Mucosa of gallbladder (tissue), 1 donor: ENCODE data around the gene TMEM131L. TPM values are rescaled to one million over a fixed set of nuclear protein-coding genes. Genes with fewer than 3 reads are reported as not detected.
"Not testable (repeated sequence)": the region's sequence is repeated elsewhere in the genome, so short reads cannot be mapped to it uniquely, and the experiment has no call there.

Experiments used
- DNase-seq: peaks from one replicate; pipeline ENCODE4 v3.0.0-alpha.2; 2020; ENCODE audit warnings: low spot score
- total RNA-seq: library from RNA; stranded (reverse); gene quantifications from one replicate; pipeline ENCODE4 v1.2.1, GENCODE V29; 2021
- donor health status: DM: no; HTN: no; CAD: no.

TMEM131L gene
- total RNA-seq, 1 donor from 2014 or later: 11.7 TPM

DNA sequence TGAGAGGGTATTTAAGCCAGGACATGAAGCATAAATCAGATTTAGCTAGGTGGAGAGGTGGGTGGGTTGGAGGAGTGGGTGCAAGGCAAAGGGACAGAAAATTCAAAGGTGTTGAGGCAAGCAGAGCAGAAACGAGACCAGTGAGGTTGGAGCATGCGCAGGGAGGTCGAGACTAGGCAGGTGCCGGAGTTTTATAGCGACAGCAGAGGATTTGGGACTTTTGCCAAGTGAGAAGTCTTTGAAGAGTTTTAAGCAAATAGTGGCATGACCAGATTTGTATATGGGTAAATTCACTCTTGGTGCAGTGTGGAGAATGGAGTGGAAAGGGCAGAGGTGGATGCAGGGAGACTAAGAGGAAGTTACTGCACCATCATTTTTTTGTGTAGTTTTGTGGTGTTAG is 110.9 kb downstream of the TMEM131L start:
- no peak for DNase-seq

DNA sequence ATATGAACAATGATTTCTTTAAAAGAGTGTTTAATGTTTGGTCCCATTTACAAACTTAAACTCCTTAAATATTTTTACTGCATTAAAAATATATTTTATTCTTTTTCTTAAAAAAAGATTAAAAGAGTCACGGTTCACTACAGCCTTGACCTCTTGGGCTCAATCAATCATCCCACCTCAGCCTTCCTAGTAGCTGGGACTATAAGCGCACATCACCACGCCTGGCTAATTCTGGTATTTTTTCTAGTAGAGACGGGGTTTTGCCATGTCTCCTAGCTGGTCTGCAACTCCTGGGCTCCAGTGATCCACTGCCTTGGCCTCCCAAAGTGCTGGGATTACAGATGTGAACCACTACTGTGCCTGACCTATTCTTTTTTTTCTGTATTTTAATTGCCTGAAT is 113.2 kb downstream of the TMEM131L start:
- DNase-seq: no peak

DNA sequence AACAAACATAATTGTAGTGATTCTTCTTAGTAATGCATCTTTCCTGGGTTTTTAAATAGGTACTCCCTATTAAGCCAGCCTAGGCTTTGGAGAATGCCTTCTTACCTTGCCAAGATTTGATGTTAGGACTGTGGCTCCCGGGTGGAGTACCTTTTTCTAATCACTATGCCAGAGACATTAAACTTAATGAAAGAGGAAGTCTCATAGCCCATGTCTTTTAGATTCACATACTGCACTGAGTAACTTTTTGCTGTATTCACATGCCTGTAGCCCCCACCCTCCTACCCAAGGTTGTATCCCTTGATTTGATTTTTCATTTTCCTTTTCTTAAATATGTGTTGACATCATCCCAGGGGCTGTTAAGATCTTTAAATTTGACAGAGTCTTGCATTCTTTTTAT is 113.7 kb downstream of the TMEM131L start:
- no peak for DNase-seq

DNA sequence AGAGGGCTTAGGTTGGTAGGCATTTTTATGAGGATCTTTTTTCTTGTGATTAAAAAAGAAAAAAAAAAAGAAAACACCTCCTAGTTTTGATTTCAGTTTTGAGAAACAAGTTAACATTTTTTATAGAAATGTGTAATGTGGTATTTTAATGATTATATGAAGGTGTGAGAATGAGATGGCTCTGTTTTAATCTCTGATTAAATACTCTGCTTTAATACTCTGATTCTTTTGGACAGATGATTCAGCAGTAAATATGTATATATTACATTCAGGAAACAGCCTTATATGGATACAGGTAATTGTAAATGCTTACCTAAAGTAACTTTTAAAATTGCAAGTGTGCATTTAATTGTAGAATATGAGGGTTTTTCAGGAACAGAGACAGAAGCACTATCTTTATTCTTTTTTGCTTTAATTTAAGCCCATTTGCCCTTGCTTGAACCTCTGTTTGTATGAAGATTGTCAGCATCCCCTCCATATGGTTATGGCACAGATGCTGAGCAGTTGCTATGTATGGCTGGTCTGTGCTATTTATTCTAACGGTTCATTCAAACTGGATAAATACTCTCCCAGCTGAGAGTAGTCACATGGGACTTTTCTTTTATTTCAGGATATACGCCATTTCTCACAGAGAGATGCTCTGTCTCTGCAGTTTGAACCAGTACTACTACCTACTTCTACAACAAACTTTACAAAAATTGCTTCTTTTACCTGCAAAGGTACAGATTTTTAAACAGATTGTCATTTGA is 117.0 kb downstream of the TMEM131L start:
- no peak for DNase-seq

DNA sequence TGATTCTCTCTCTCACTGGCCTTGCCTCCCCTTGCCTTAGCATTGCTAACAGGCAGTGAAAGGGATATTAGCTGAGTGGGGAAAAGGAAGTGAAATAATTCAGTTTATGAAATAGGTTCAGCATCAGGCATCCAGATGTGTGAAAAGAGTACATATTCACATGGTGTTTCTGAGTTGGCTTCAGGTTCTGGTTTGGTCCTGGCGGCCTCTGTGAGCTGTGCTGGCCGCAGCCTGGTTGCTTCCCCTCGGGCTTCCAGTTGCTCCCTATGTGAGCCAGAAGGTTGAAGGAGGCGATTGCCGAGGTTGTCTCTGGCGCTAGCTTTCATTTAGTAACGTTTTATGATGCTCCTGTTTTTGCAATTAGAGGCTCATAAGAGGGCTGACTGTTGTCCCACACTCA is 118.9 kb downstream of the TMEM131L start:
- DNase-seq: no peak

DNA sequence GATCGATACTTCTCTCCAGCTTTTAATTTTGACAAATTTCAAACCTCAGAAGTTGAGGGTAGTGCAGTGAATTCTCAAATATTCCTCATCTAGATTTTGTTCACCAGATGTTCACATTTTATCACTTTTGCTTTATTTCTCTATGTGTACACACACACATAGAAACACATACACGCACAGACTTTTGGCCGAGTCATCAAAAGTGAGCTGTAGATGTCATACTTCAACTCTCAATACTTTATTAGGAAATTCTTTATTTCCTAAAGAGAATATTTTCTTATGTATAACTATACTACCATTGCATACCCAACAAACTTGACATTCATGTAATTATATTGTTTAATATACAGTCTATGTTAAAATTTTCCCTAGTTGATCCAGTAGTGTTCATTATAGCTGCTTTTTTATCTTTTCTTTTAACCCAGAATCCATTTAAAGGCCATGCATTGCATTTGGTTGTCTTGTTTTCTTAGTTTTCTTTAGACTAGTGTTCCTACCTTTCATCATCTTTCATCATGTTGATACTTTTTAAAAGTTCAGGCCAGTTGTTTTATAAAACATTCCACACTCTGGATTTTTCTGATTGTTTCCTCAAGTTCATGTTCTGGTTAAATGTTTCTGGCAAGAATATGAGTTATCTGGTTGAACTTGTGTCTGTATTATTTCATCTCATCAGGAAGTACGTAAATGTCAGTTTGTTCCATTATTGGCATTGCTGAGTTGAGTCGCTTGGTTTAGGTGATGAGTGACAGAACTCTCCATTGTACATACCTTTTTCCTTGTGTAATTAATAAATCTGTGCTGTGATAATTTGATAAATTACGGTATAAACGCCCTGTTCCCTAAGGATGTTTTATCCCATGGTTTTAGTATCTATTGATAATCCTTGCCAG is 123.8 kb downstream of the TMEM131L start:
- DNase-seq: no peak

DNA sequence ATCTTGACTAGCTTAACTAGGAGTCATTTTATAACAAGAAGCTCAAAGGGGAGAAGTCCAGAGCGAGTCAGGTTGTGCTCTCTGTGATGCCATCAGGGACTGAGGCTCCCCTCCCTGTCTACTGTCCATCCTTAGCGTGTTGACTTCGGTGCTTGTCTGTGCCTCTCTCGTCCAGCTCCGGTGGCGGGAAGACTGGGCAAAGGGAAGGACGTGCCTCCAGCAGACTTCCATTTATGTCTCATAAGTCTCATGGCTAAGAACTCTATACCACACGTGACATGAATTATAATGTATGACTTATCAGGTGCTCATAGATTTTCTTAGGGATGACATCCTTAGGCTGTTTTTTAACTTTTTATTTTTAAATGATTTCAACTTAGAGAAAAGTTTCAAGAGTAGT is 125.3 kb downstream of the TMEM131L start:
- no peak for DNase-seq

DNA sequence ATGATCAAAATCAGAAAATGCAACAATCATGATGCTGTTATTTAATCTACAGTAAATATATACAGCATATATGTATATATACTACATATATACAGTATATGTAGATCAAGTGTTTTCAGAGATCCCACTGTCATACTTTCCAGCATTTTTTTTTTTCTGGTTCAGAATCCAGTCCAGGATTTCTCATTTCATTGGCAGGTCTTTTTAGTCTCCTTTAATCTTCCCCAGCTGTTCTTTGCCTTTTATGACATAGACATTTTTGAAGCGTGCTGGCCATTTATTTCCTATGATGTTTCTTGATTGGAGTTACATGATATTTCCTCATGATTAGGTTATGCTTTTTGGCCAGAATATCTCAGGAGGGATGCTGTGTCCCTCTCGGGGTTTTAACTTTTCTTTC is 125.9 kb downstream of the TMEM131L start:
- DNase-seq: no peak

DNA sequence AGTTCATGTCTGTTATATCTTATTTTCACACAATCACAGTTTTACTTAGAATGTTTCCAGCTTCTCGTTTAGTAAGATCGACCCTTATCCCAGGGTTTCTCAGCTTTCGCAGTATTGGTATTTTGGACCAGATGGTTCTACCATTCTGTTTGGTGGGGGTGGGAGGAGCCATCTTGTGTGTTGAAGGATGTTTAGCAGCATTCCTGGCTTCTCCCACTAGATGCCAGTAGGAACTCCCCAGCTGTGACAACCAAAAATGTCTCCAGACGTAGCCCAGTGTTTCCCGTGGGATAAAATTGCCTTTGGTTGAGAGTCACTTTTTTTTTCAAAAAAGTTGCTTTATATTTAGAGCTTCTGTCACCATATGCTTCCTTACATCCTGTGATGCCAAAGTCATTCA is 127.0 kb downstream of the TMEM131L start:
- DNase-seq: no peak

DNA sequence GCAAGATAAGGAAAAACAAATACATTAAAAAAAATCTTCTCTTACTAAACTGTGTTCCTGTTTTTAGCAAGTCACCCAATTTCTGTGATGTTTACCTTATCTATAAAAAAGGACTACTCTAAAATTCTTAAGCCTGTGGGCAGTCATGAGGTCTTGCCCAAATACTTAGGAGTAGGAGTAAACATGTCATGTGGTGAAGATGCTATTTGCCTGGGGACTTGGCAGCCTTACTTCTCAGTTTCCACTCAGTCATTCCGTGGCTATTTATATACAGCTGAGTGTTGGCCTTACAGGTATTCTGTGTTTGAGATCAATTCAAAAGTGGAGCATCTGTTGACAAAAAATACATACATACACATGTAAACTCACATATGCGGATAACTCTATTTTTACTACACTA is 128.1 kb downstream of the TMEM131L start:
- DNase-seq: no peak

DNA sequence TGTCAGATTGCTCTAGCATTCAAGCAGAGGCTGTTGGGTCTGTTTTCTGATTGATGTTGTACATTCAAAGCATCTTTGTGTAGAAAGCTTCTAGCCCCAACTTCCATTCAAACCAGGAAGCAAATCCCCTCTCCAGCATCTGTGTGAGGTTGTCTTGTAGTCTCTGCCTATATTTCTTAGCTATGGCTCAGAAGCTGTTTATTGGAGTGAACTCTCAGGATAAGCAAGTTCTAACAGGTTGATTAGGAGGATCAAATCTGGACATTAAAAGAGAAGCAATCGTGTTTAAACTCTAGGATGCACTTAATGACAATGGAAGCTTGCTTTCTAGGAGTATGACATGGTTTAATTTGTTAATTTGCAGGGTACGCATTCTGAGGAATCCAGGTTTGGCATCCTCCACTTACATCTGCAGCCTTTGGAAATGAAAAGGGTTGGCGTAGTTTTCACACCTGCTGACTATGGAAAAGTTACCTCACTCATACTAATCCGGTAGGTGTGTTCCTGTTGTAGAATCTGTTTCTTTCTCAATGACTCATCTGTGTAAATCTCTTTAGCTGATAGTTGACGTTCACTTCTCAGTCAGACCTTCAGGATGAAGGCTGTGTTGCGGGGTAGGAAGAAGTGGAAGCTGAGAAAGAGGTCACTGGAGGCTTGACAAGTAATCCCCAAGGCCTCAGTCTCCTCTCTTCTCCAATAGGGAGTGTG is 129.9 kb downstream of the TMEM131L start:
- DNase-seq: no peak

DNA sequence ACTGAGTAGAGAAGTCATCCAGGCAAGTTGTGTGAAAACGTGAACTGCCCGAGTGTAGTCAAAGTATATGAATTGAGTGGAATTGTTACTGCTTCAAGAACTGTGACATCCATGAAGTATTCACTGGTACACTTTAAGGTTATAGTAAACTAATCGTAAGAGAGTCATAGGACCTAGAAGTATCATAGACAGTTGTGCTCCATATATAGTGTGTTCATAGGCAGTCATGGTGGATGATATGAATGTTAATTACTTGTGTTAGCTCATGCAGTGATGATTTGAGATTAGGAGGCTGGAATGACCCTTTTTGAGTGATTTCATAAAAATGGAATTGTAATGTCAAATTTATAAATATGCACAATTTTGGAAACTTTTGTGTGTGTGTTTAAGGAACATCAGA is 136.6 kb downstream of the TMEM131L start:
- no peak for DNase-seq

DNA sequence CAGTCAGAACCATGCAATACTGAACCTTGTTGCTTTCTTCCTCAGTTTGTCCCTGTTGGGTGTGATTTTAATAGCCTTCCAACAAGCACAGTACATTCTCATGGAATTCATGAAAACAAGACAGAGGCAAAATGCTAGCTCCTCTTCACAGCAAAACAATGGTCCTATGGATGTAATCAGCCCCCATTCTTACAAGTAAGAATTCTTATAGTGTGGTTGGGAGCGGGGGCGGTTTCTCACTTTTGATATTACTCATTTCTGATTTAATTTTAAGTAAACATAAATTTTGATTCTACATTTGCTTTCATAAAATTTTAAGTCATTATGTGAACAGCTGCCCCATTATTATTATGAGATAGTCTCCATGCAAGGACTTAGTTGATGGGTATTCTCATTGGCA is 137.1 kb downstream of the TMEM131L start:
- DNase-seq: no peak

DNA sequence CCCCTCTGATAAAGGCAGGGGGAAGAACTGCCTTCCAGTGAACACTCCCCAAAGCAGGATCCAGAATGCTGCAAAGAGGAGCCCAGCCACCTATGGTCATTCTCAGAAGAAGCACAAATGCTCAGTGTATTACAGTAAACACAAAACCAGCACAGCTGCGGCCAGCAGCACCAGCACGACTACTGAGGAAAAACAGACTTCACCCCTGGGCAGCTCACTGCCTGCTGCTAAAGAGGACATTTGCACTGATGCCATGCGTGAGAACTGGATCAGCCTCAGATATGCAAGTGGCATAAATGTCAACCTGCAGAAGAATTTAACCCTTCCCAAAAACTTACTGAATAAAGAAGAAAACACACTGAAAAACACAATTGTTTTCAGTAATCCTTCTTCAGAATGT is 137.7 kb downstream of the TMEM131L start:
- DNase-seq: no peak

DNA sequence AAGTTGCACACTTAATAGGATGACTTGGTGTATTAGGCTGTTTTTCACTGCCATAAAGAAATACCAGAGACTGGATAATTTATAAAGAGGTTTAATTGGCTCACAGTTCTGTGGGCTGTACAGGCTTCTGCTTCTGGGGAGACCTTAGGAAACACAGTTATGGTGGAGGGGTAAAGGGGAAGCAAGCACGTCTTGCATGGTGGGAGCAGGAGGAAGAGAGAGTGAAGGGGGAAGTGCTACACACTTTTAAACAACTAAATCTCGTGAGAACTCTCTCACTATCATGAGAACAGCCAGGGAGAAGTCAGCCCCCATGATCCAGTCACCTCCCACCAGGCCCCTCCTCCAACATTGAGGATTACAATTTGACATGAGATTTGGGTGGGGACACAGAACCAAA is 142.9 kb downstream of the TMEM131L start:
- DNase-seq: not testable (repeated sequence)

DNA sequence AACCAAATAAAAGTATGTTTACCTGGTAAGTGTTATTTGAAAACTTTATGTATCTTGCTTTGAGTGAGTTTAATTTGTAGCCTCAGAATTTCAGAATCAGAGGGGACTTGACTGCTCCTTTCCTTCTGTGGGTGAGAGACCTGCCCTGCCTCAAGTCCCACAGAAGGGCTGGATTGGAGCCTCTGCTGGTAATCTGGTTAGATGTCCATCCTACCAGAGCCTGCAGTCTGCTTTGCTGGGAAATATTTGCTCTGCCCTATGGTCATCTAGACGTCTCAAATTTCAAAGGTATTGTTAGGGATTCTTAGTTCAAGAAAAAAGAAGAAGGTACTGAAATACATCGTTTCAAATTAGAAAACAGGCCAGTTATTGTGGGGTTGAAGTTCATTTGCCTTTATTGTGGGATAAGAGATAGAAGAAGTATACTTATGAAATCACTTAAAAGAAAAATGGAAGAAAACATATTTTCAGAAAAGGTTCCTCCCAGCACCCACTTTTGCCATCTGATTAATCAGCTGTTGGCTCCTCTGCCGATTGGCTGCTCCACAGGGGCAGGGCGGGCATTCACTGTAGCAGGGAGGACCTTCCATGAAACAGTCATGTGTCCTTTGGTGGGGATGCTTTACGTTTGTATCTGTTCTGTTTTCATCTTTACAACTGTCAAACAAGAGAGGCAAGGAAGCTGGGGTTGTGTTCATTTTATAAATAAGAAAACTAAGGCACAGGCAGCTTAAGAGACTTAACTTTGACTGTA is 144.6 kb downstream of the TMEM131L start:
- no peak for DNase-seq

DNA sequence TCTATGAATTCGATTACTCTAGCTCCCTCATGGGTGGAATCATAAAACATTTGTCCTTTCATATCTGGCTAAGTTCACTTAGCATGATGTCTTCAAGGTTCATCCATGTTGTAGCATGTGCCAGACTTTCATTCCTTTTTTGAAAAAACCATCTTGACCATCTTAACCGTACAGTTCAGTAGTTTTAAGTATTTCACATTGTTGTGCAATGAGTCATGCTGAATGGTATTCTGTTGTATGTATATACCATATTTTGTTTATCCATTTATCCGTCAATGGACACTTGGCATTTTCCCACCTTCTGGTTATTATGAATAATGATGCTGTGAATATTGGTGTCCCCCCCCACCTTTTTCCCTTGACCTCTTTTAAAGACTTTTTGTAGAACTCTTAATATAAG is 145.5 kb downstream of the TMEM131L start:
- DNase-seq: no peak

DNA sequence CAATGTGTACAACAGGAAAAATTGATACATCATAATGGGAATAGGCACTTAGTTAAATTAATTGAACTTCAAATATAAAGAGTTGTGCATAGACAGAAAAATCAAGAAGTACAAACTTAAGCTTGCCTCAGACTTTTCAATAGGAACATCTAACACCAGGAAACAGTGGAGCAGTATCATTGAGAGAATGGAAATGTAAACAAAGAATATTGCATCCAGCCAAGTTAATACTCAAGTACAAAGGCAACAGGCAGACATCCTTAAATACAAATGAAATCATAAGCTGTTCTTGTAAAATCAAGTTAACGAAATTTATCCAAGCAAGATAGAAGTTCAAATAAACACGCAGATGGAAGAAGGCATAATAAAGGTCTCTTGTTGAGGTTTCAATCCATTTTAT is 146.7 kb downstream of the TMEM131L start:
- DNase-seq: no peak

DNA sequence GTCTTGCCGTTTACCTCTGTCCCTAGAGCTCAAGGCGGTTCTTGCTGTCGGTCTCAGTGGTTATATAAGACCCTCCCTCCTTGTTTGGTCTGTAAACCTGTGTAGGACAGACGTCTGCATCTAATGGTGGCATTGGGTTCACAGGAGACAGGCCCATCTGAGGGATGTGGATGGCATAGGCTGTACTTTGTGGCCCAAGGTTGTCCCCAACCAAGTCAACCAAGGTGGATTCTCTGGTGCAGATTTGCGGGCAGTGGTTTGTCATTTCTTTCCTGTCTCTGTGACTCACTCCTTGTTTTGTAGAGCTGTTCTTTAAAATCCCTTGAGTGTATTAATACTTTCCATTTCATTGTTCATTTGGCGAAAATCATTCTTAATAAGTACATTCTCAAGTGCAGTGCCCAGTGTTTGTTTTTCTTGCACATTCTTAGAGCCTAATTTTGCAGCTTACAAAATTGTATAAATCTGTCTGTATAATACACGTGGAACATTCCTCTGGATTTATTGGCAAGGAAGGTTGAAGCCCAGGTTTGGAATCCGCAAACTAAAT is 149.9 kb downstream of the TMEM131L start:
- no peak for DNase-seq

DNA sequence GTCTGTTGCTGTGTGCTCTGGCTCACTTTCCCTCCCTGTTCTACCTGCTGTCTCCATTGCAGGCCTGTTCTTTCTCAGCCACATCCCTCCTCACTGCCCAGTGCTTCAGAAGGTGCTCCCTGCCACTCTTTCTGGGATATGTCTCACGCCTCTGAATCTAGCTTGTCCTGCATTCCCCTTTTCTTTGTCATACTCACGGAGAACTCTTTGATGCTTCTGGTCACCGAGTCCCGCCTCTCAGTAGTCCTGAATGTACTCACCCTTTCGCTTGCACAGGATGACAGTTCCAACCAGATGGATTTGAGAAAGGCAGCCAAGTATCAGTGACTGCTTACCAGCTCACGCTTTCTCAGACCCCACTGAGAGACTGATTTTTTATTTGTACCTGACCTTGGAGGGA is 152.7 kb downstream of the TMEM131L start:
- DNase-seq: no peak

DNA sequence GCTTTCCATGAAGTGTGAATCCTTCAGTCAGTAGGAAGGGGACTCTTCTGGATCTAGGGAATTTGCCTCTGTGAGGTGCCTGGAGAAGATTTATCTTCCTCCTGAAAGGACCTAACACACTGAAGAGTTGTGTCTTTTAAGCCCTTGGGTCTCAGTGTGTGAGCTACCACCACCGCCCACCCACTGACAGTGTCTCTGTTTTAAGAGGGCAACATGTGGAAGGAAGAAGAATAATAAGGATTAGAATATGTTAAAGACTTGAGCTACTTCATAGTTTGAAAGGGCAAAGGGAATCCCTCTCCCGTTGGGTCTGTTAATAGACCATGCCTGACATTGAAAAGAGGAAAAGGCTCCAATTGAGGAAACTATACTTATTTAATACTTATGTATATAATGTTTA is 153.7 kb downstream of the TMEM131L start:
- no peak for DNase-seq

DNA sequence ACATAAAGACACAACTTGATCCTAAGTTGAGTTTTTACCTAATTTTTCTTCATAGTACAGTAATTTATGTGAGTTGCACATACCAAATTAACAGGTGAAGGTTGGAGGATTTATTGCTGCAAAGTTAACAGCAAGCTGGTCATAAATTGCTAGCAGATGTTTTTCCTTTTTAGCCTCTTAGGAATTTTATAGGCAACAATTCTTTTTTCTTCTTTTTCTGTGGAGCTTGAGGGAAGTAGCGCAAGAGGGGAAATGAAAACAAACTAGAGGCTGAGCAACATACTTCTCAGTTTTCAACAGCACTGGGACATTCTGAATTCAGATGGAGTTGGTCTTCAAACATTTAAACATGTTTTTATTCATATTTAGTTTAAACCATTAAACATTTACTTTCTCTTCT is 154.2 kb downstream of the TMEM131L start:
- DNase-seq: no peak
